Liver (tissue), 9 donors: Measurements from ENCODE around the gene TRMT10A. TPM values are rescaled to one million over a fixed set of nuclear protein-coding genes. Genes with fewer than 3 reads are reported as not detected.

Source experiments
- DNase-seq: peaks from one replicate; pipeline ENCODE4 v3.0.0-alpha.2; 2017; ENCODE audit warnings: low spot score
- H3K27ac ChIP-seq, 2 donors: one replicate each; pipeline ENCODE4 v1.7.0; 2013; ENCODE audit warnings: inconsistent platforms in 2 of 2, low read length in 2 of 2, control low read depth in 1 of 2, low read depth in 1 of 2, mild to moderate bottlenecking in 1 of 2
- H3K27me3 ChIP-seq, 4 donors: one replicate each; pipeline versions ENCODE4 v1.6.1 to v1.7.0; 2013; ENCODE audit warnings: low read length in 3 of 4, inconsistent platforms in 1 of 4, mild to moderate bottlenecking in 1 of 4, moderate library complexity in 1 of 4; ENCODE audit not compliant: control insufficient read depth in 4 of 4, insufficient read depth in 4 of 4
- H3K36me3 ChIP-seq, 4 donors: one replicate each; pipeline versions ENCODE4 v1.6.1 to v1.7.0; 2013; ENCODE audit warnings: low read length in 3 of 4, mild to moderate bottlenecking in 3 of 4, low read depth in 1 of 4, moderate library complexity in 1 of 4; ENCODE audit not compliant: control insufficient read depth in 4 of 4, insufficient read depth in 3 of 4
- H3K4me1 ChIP-seq, 4 donors: one replicate each; pipeline versions ENCODE4 v1.6.1 to v1.7.0; 2013; ENCODE audit warnings: low read length in 3 of 4, mild to moderate bottlenecking in 3 of 4, moderate library complexity in 1 of 4; ENCODE audit not compliant: control insufficient read depth in 4 of 4, insufficient read depth in 4 of 4
- H3K4me3 ChIP-seq, 3 donors: one replicate each; pipeline versions ENCODE4 v1.6.1 to v1.7.0; 2013; ENCODE audit warnings: low read length in 3 of 3, control low read depth in 1 of 3, low read depth in 1 of 3, mild to moderate bottlenecking in 1 of 3
- H3K9ac ChIP-seq, 2 donors: one replicate each; pipeline ENCODE4 v1.7.0; 2013; ENCODE audit warnings: low read length in 2 of 2, mild to moderate bottlenecking in 2 of 2, moderate library complexity in 2 of 2, control low read depth in 1 of 2, low read depth in 1 of 2
- H3K9me3 ChIP-seq, 4 donors: one replicate each; pipeline versions ENCODE4 v1.6.1 to v1.7.0; 2013; ENCODE audit warnings: low read length in 3 of 4; ENCODE audit not compliant: control insufficient read depth in 4 of 4
- EGR1 ChIP-seq, 2 donors: IDR thresholded peaks; 2 replicates each; pipeline ENCODE4 v1.6.1; 2016 to 2018; ENCODE audit warnings: antibody characterized with exemption in 2 of 2, low read depth in 2 of 2
- FOXA1 ChIP-seq: IDR thresholded peaks from 2 replicates; pipeline ENCODE4 v1.6.1; 2016; ENCODE audit warnings: antibody characterized with exemption
- FOXA2 ChIP-seq: IDR thresholded peaks from 2 replicates; pipeline ENCODE4 v1.6.1; 2016; ENCODE audit warnings: antibody characterized with exemption
- GABPA ChIP-seq, 2 donors: IDR thresholded peaks in 1 of 2; conservative IDR thresholded peaks in 1 of 2; 2 replicates each; pipeline ENCODE4 v1.6.1; 2016; ENCODE audit warnings: antibody characterized with exemption in 2 of 2, mild to moderate bottlenecking in 1 of 2, moderate library complexity in 1 of 2
- HNF4A ChIP-seq, 2 donors: conservative IDR thresholded peaks; 2 replicates each; pipeline ENCODE4 v1.6.1; 2016; ENCODE audit warnings: antibody characterized with exemption in 2 of 2, mild to moderate bottlenecking in 2 of 2
- HNF4G ChIP-seq: IDR thresholded peaks from 2 replicates; pipeline ENCODE4 v1.6.1; 2016; ENCODE audit warnings: antibody characterized with exemption
- JUND ChIP-seq, 2 donors: IDR thresholded peaks; 2 replicates each; pipeline ENCODE4 v1.6.1; 2016; ENCODE audit warnings: antibody characterized with exemption in 2 of 2
- NR2F2 ChIP-seq: IDR thresholded peaks from 2 replicates; pipeline ENCODE4 v1.6.1; 2016; ENCODE audit warnings: antibody characterized with exemption
- RAD21 ChIP-seq, 2 donors: IDR thresholded peaks; 2 replicates each; pipeline ENCODE4 v1.6.1; 2016; ENCODE audit warnings: antibody characterized with exemption in 2 of 2, mild to moderate bottlenecking in 2 of 2
- RXRA ChIP-seq, 2 donors: IDR thresholded peaks; 2 replicates each; pipeline ENCODE4 v1.6.1; 2017 to 2018; ENCODE audit warnings: antibody characterized with exemption in 2 of 2, mild to moderate bottlenecking in 1 of 2
- TAF1 ChIP-seq: conservative IDR thresholded peaks from 2 replicates; pipeline ENCODE4 v1.6.1; 2016; ENCODE audit warnings: antibody characterized with exemption, mild to moderate bottlenecking
- YY1 ChIP-seq: IDR thresholded peaks from 2 replicates; pipeline ENCODE4 v1.6.1; 2016; ENCODE audit warnings: antibody characterized with exemption, mild to moderate bottlenecking
- WGBS: extraction: QIAGEN DNeasy Blood & Tissue Kit; methylation state at CpG from one replicate; pipeline ENCODE4 v1.1.7; 2013; 5-methylcytosine and 5-hydroxymethylcytosine counted together
- polyA plus RNA-seq, 2 donors: library from polyadenylated mRNA; stranded (reverse) in 1 of 2; unstranded in 1 of 2; fragments of 200-250 nt in 1 of 2; fragments of >200 nt in 1 of 2; fragmentation: Nextera tagmentation in 1 of 2; extraction: Ambion mirVana in 1 of 2; gene quantifications; one replicate each; pipeline versions ENCODE4 v1.2.1 to v1.2.3, GENCODE V29; 2013 to 2015
- total RNA-seq, 2 donors: library from RNA; depleted of rRNA; stranded (reverse); fragments of >200 nt; gene quantifications; one replicate each; pipeline ENCODE4 v1.2.3, GENCODE V29; 2014
- TF ChIP-seq, protein P1 (sequence below): IDR thresholded peaks from 2 replicates; pipeline ENCODE4 v1.6.1; 2016; ENCODE audit warnings: antibody characterized with exemption
- TF ChIP-seq, protein P2 (sequence below): IDR thresholded peaks from 2 replicates; pipeline ENCODE4 v1.6.1; 2016; ENCODE audit warnings: antibody characterized with exemption
- TF ChIP-seq, protein P3 (sequence below): IDR thresholded peaks from 2 replicates; pipeline ENCODE4 v1.6.1; 2016; ENCODE audit warnings: antibody characterized with exemption, mild to moderate bottlenecking
- donor health status: healthy.
- donor health status: healthy.
- donor health status: healthy.
- donor health status: healthy.
- donor health status: healthy.

Gene TRMT10A
- total and polyA plus RNA-seq, 4 donors = 2.8 to 6.8 (median 3.4) TPM

DNA sequence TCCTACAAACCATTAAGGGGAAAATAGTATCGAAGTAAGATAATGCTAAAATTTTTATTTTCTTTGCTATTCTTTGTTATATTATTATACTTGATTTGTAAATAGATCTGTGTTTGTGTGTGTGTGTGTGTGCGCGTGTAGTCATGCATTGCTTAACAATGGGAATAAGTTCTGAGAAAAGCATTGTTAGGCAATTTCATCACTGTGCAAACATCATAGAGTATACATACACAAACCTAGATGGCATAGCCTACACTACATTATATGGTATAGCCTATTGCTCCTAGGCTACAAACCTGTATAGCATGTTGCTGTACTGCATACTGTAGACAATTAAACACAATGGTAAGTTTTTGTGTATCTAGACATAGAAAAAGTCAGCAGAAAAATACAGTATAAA is 27.9 kb upstream of the TRMT10A start:
- Histone ChIP-seq H3K4me1 (peaks cover 1 to 14% (median 5%) of the 10 kb centered on the region in 4 donors), H3K9ac (no peak overlapping the region), H3K27me3 (no peaks in the 10 kb centered on the region), H3K36me3 (peaks cover 0 to 45% (median 19%) of the 10 kb centered on the region in 4 donors), H3K9me3 (no peaks in the 10 kb centered on the region), H3K27ac (no peak overlapping the region), H3K4me3 (no peak overlapping the region)
- WGBS = 76% methylated on average over 3 of the region's 3 CpGs
- DNase-seq = no peak
- TF ChIP-seq, protein P1, sequence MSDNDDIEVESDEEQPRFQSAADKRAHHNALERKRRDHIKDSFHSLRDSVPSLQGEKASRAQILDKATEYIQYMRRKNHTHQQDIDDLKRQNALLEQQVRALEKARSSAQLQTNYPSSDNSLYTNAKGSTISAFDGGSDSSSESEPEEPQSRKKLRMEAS = no peak
- TF ChIP-seq, protein P2, sequence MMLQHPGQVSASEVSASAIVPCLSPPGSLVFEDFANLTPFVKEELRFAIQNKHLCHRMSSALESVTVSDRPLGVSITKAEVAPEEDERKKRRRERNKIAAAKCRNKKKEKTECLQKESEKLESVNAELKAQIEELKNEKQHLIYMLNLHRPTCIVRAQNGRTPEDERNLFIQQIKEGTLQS = no peak
- TF ChIP-seq FOXA1 (no peak), RAD21 (IDR thresholded peaks at IDR 0.05) (no peak), GABPA (IDR thresholded peaks at IDR 0.05 in 1 of 2, conservative IDR thresholded peaks at IDR 0.05 in 1 of 2) (no peak), JUND (IDR thresholded peaks at IDR 0.05) (no peak)

DNA sequence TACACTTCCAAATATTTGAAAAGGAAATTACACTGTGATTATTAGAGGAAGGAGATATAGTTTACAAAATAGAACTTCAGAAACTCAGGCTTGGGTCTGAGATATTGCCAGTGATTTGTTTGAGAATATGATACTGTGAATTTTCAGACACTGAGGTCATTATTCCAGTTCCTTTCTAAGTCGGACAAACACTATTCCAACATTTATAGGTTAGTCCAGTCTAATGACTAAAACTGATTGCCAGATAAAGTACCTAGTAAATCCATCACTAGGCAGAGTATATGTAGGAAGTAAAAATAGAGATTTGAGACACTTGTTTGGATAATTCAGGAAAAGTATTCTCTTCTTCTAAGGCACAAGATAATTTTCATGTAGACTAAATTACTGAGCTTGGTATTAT is 24.0 kb upstream of the TRMT10A start:
- Histone ChIP-seq H3K9ac (no peak overlapping the region), H3K9me3 (no peaks in the 10 kb centered on the region), H3K27me3 (no peaks in the 10 kb centered on the region), H3K4me3 (no peak overlapping the region), H3K36me3 (peaks cover 0 to 42% (median 16%) of the 10 kb centered on the region in 4 donors), H3K4me1 (peaks cover 3 to 27% (median 9%) of the 10 kb centered on the region in 4 donors), H3K27ac (no peak overlapping the region)
- 35% methylated on average over 1 of the region's 1 CpG for WGBS
- no peak for DNase-seq
- TF ChIP-seq FOXA2 = no peak
- TF ChIP-seq TAF1 = no peak
- no peak for TF ChIP-seq RAD21 (IDR thresholded peaks at IDR 0.05)
- no peak for TF ChIP-seq YY1
- TF ChIP-seq RXRA (IDR thresholded peaks at IDR 0.05) = no peak
- TF ChIP-seq, protein P1 = no peak

DNA sequence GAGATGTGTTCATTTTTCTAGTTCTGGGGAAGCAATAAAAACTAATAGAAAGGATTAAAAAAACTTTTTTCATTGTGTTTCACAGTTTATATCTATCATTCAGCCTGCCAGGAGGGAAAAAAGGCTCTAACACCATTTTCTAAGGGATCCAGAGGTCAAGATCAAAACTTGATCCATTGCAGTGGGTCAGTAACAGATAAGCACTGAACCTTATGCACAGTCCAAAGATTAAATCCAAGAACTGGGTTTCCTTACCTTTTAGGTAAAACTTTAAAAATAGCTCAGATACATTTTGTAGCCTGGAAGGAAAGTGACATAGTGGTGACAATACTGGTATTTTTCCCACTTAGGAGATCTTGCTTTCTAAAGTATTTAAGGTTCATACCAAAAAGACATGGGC is 23.5 kb upstream of the TRMT10A start:
- TF ChIP-seq NR2F2 = peak; percentile 51
- no peak for TF ChIP-seq RAD21 (IDR thresholded peaks at IDR 0.05)
- peak; percentile 69 for TF ChIP-seq HNF4G
- TF ChIP-seq, protein P3, sequence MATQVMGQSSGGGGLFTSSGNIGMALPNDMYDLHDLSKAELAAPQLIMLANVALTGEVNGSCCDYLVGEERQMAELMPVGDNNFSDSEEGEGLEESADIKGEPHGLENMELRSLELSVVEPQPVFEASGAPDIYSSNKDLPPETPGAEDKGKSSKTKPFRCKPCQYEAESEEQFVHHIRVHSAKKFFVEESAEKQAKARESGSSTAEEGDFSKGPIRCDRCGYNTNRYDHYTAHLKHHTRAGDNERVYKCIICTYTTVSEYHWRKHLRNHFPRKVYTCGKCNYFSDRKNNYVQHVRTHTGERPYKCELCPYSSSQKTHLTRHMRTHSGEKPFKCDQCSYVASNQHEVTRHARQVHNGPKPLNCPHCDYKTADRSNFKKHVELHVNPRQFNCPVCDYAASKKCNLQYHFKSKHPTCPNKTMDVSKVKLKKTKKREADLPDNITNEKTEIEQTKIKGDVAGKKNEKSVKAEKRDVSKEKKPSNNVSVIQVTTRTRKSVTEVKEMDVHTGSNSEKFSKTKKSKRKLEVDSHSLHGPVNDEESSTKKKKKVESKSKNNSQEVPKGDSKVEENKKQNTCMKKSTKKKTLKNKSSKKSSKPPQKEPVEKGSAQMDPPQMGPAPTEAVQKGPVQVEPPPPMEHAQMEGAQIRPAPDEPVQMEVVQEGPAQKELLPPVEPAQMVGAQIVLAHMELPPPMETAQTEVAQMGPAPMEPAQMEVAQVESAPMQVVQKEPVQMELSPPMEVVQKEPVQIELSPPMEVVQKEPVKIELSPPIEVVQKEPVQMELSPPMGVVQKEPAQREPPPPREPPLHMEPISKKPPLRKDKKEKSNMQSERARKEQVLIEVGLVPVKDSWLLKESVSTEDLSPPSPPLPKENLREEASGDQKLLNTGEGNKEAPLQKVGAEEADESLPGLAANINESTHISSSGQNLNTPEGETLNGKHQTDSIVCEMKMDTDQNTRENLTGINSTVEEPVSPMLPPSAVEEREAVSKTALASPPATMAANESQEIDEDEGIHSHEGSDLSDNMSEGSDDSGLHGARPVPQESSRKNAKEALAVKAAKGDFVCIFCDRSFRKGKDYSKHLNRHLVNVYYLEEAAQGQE = no peak
- no peak for TF ChIP-seq EGR1 (IDR thresholded peaks at IDR 0.05; ENCODE audit: low read depth in 2 of 2)
- peak; percentile 25 to 55 for TF ChIP-seq RXRA (IDR thresholded peaks at IDR 0.05)
- TF ChIP-seq HNF4A (conservative IDR thresholded peaks at IDR 0.05) = peak; percentile 80 to 90
- Histone ChIP-seq H3K4me1 (peaks cover 4 to 25% (median 11%) of the 10 kb centered on the region in 4 donors), H3K4me3 (no peak overlapping the region), H3K27ac (no peak overlapping the region), H3K27me3 (no peaks in the 10 kb centered on the region), H3K9me3 (no peaks in the 10 kb centered on the region), H3K36me3 (peaks cover 0 to 46% (median 18%) of the 10 kb centered on the region in 4 donors), H3K9ac (no peak overlapping the region)
- DNase-seq = no peak
